Left ventricle myocardium inferior (tissue), 1 donor: Measurements from ENCODE around the gene BHLHE23. TPM values are rescaled to one million over a fixed set of nuclear protein-coding genes. Genes with fewer than 3 reads are reported as not detected.

Experiments
- DNase-seq: peaks from one replicate; pipeline ENCODE4 v3.0.0-alpha.2; 2020
- H3K27ac ChIP-seq: fragments of 200-600 bp; replicated peaks from 2 replicates; pipeline ENCODE4 v1.8.0; 2021
- H3K27me3 ChIP-seq: fragments of 200-600 bp; 2 replicates; pipeline ENCODE4 v1.8.0; 2021; ENCODE audit warnings: low read depth
- H3K36me3 ChIP-seq: fragments of 200-600 bp; 2 replicates; pipeline ENCODE4 v1.8.0; 2021
- H3K4me1 ChIP-seq: fragments of 200-600 bp; 2 replicates; pipeline ENCODE4 v1.8.0; 2021
- H3K4me3 ChIP-seq: fragments of 200-600 bp; 2 replicates; pipeline ENCODE4 v1.8.0; 2021; ENCODE audit warnings: mild to moderate bottlenecking, moderate library complexity
- H3K9me3 ChIP-seq: fragments of 200-600 bp; replicated peaks from 2 replicates; pipeline ENCODE4 v1.8.0; 2021
- CTCF ChIP-seq: fragments of 200-600 bp; IDR thresholded peaks from 2 replicates; pipeline ENCODE4 v1.8.0; 2021; ENCODE audit warnings: antibody characterized with exemption, mild to moderate bottlenecking, borderline replicate concordance
- intact Hi-C: fragments of 100-400 bp; cut with micrococcal nuclease; formaldehyde crosslinking; loops from one replicate; pipeline ENCODE4 v1.11.0; 2022
- total RNA-seq: library from RNA; stranded (reverse); fragmentation: NEBNext Ultra II Directional; extraction: Animal tissue kit (Norgen Biotek cat#: 25700); gene quantifications from one replicate; pipeline ENCODE4 v1.2.1, GENCODE V29; 2021
- donor health status: DM: no; HTN: yes; CAD: no; lungs with severe emphysema.

BHLHE23 gene
- total RNA-seq, 1 donor from 2014 or later = not detected

GRCh38 chr20:63033794-63034709 lies 27.3 kb upstream of the BHLHE23 start:
- H3K4me3 ChIP-seq = no peak overlapping the region
- intact Hi-C loops = no loop called here
- no peaks in the 10 kb centered on the region for H3K4me1 ChIP-seq
- peaks cover 100% of the 10 kb centered on the region for H3K27me3 ChIP-seq
- no peak overlapping the region for H3K27ac ChIP-seq
- DNase-seq = peak; percentile 1
- H3K36me3 ChIP-seq = no peaks in the 10 kb centered on the region
- TF ChIP-seq CTCF = no peak
- no peaks in the 10 kb centered on the region for H3K9me3 ChIP-seq

DNA sequence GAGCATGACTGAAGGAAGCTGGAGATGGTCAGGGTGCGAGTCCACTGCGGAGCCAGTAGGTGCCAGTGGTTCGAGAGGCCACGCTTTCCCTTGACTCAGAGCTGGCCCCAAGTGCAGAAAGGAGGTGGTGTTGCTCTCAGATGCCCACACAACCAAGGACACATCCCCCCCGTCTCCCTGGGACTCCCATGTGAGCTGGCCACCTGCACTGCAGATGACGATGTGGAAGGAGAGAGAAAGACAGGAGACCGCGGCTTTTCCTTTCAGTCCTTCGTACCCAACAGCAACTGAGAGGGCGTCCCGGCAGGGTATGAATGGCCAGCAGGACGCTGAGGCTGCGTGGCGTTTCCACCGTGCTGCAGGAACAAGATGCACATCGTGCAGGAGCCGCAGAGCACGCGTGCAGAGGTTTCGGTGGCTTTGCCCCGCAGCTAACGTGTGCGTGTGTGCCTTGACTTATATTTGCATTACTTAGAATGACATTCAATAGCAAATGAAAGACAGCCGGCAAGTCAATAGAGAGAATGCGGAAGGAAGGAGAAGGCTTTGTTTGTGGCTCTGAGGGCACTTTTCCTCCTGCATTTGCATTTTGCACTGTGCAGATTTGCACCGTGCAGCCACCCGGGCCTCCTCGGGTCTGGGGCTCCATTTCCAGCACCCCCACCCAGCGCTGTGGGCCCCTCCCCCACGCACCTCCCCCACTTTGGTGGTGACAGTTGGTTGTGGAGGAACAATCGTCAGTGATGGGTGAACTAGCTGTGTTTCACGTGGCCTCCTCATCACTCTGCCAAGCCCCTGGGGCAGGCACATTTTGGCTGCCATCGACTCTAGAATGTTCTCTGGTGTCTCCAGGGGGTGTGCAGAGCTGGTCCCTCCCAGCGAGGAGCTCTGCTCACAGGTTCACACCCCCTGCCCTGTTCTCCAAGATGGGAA lies 26.4 kb upstream of the BHLHE23 start:
- no peak for TF ChIP-seq CTCF
- DNase-seq = peak; percentile 9
- Histone ChIP-seq H3K27ac (no peak overlapping the region), H3K27me3 (peaks cover 98% of the 10 kb centered on the region), H3K9me3 (no peaks in the 10 kb centered on the region), H3K4me1 (peaks cover 5% of the 10 kb centered on the region), H3K4me3 (no peak overlapping the region), H3K36me3 (no peaks in the 10 kb centered on the region)
- intact Hi-C loops = no loop called here

DNA sequence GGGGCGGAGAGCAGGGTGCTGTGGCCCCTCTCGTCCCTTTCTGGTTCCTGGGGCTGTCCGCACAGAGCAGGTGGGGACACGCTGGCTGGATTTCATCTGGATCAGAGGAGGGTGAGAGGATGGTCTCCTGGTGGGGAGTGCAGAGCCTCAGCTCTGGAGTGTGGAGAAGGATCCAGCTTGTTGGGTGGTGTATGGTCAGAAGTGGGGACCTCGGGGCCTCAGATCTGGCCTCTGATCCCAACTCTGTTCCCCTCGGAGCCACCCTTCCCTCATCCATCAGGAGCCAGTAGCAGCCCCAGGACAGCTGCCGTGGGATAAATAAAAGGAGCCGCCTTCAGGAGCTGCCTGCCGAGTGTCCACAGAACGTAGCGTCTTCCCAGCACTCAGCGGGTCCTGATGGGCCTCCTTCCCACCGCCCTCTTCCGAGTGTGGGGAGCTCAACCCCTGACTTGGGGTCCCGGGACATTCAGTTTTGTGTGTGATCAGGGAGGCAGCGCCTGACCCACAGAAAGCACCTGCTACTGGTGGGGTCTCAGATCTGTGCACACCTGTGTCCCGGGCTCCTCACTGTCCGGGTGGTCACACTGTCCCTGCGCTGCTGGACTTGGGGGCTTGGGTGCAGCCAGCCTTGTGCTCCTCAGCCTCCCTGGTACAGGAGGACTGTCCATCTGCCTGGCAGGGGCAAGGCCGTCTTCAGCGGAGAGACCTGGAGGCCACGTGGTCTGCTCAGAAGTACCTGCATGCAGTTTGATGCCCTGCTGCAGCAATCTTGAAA lies 25.4 kb upstream of the BHLHE23 start:
- H3K4me1 ChIP-seq = peaks cover 6% of the 10 kb centered on the region
- H3K27ac ChIP-seq = no peak overlapping the region
- no peak for TF ChIP-seq CTCF
- no peaks in the 10 kb centered on the region for H3K9me3 ChIP-seq
- no peak overlapping the region for H3K4me3 ChIP-seq
- no peaks in the 10 kb centered on the region for H3K36me3 ChIP-seq
- peaks cover 98% of the 10 kb centered on the region for H3K27me3 ChIP-seq
- DNase-seq = peak; percentile 8
- intact Hi-C loops = no loop called here

GRCh38 chr20:63031251-63032014 lies 24.7 kb upstream of the BHLHE23 start:
- intact Hi-C loops = no loop called here
- Histone ChIP-seq H3K4me1 (peaks cover 6% of the 10 kb centered on the region), H3K9me3 (no peaks in the 10 kb centered on the region), H3K36me3 (no peaks in the 10 kb centered on the region), H3K27me3 (peaks cover 98% of the 10 kb centered on the region), H3K27ac (no peak overlapping the region), H3K4me3 (no peak overlapping the region)
- peak; percentile 9 for DNase-seq
- TF ChIP-seq CTCF = no peak
